ENCODE results near the gene CRYM.
"Not testable (repeated sequence)": the region's sequence is repeated elsewhere in the genome, so short reads cannot be mapped to it uniquely, and the experiment has no call there.

The CRYM gene

DNA sequence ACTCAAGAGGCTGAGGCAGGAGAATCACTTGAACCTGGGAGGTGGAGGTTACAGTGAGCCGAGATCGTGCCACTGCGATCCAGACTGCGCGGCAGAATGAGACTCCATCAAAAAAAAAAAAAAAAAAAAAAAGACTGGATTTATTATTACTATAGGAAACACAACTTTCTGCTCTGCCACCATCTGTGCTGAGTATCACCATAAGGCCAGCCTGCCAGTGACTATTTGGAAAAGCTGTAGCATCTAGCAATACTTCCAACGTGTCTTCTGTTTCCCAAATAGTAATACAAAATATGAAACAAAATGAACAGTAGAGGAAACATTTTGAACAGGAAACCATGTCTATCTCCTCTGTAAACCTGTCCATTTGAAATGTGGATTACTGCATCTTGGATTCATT, 43.6 kb upstream of the CRYM start:
- Histone ChIP-seq H3K9me3 (ENCODE audit: severe bottlenecking) (no peaks in the 10 kb centered on the region), H3K27ac (ENCODE audit: poor library complexity, severe bottlenecking) (no peak overlapping the region), H3K27me3 (ENCODE audit: insufficient read depth, poor library complexity, severe bottlenecking) (no peaks in the 10 kb centered on the region), H3K4me1 (ENCODE audit: insufficient read depth, poor library complexity, severe bottlenecking) (no peaks in the 10 kb centered on the region), H3K36me3 (ENCODE audit: low read depth) (no peaks in the 10 kb centered on the region), H3K4me3 (ENCODE audit: severe bottlenecking) (no peak overlapping the region)
- DNase-seq (ENCODE audit: low spot score) (no peak), ATAC-seq (ENCODE audit: low read depth) (no peak)
- TF ChIP-seq, protein P1, sequence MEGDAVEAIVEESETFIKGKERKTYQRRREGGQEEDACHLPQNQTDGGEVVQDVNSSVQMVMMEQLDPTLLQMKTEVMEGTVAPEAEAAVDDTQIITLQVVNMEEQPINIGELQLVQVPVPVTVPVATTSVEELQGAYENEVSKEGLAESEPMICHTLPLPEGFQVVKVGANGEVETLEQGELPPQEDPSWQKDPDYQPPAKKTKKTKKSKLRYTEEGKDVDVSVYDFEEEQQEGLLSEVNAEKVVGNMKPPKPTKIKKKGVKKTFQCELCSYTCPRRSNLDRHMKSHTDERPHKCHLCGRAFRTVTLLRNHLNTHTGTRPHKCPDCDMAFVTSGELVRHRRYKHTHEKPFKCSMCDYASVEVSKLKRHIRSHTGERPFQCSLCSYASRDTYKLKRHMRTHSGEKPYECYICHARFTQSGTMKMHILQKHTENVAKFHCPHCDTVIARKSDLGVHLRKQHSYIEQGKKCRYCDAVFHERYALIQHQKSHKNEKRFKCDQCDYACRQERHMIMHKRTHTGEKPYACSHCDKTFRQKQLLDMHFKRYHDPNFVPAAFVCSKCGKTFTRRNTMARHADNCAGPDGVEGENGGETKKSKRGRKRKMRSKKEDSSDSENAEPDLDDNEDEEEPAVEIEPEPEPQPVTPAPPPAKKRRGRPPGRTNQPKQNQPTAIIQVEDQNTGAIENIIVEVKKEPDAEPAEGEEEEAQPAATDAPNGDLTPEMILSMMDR (IDR thresholded peaks at IDR 0.05; ENCODE audit: poor library complexity, severe bottlenecking), result no peak

DNA sequence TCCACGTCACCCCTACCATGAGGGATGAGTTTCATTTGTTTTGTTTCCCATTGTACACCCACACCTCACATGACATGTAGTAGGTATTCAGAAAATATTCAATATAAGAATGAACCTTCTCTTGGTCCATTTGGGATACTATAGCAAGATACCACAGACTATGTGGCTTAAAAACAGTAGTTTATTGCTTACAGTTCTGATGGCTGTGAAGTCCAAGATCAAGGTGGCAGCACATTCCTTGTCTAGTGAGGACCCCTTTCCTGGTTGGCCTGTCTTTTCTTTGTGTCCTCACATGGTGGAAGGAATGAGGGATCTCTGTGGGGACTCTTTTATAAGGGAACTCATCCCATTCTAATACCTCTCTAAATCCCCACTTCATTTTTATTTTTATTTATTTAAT, 36.2 kb upstream of the CRYM start:
- no peak overlapping the region for H3K4me3 ChIP-seq (ENCODE audit: severe bottlenecking)
- no peaks in the 10 kb centered on the region for H3K27me3 ChIP-seq (ENCODE audit: insufficient read depth, poor library complexity, severe bottlenecking)
- no peak overlapping the region for H3K27ac ChIP-seq (ENCODE audit: poor library complexity, severe bottlenecking)
- TF ChIP-seq, protein P1 (IDR thresholded peaks at IDR 0.05; ENCODE audit: poor library complexity, severe bottlenecking), result no peak
- no peaks in the 10 kb centered on the region for H3K36me3 ChIP-seq (ENCODE audit: low read depth)
- DNase-seq (ENCODE audit: low spot score) (no peak), ATAC-seq (ENCODE audit: low read depth) (no peak)
- H3K9me3 ChIP-seq (ENCODE audit: severe bottlenecking), result no peaks in the 10 kb centered on the region
- no peaks in the 10 kb centered on the region for H3K4me1 ChIP-seq (ENCODE audit: insufficient read depth, poor library complexity, severe bottlenecking)

DNA sequence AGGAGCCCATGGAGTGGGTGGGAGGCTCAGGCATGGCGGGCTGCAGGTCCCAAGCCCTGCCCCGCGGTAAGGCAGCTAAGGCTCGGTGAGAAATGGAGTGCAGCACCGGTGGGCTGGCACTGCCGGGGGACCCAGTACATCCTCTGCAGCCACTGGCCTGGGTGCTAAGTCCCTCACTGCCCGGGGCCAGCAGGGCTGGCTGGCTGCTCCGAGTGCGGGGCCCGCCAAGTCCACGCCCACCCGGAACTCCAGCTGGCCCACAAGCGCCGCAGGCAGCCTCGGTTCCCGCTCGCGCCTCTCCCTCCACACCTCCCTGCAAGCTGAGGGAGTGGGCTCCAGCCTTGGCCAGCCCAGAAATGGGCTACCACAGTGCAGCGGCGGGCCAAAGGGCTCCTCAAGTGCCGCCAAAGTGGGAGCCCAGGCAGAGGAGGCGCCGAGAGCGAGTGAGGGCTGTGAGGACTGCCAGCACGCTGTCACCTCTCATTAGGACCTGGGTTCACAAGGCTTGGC, 34.8 kb upstream of the CRYM start:
- H3K4me1 ChIP-seq (ENCODE audit: insufficient read depth, poor library complexity, severe bottlenecking); H3K4me3 ChIP-seq (ENCODE audit: severe bottlenecking); H3K36me3 ChIP-seq (ENCODE audit: low read depth); H3K9me3 ChIP-seq (ENCODE audit: severe bottlenecking); H3K27me3 ChIP-seq (ENCODE audit: insufficient read depth, poor library complexity, severe bottlenecking); H3K27ac ChIP-seq (ENCODE audit: poor library complexity, severe bottlenecking); ATAC-seq (ENCODE audit: low read depth); DNase-seq (ENCODE audit: low spot score): not testable (repeated sequence)

DNA sequence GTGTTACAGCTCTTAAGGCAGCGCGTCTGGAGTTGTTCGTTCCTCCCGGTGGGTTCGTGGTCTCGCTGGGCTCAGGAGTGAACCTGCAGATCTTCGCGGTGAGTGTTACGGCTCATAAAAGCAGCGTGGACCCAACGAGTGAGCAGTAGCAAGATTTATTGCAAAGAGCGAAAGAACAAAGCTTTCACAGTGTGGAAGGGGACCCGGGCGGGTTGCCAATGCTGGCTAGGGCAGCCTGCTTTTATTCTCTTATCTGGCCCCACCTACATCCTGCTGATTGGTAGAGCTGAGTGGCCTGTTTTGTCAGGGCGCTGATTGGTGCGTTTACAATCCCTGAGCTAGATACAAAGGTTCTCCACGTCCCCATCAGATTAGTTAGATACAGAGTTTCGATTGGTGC, 34.0 kb upstream of the CRYM start:
- H3K4me3 ChIP-seq (ENCODE audit: severe bottlenecking); H3K9me3 ChIP-seq (ENCODE audit: severe bottlenecking); DNase-seq (ENCODE audit: low spot score); H3K4me1 ChIP-seq (ENCODE audit: insufficient read depth, poor library complexity, severe bottlenecking); H3K36me3 ChIP-seq (ENCODE audit: low read depth); H3K27ac ChIP-seq (ENCODE audit: poor library complexity, severe bottlenecking); ATAC-seq (ENCODE audit: low read depth); H3K27me3 ChIP-seq (ENCODE audit: insufficient read depth, poor library complexity, severe bottlenecking): not testable (repeated sequence)

DNA sequence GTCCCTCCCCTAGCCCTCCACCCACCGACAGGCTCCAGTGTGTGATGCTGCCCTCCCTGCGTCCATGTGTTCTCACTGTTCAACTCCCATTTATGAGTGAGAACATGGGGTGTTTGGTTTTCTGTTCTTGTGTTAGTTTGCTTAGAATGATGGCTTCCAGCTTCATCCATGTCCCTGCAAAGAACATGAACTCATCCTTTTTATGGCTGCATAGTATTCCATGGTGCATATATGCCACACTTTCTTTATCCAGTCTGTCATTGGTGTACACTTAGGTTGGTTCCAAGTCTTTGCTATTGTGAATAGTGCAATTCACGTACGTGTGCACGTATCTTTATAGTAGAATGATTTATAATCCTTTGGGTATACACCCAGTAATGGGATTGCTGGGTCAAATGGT, 28.6 kb upstream of the CRYM start:
- peaks cover 17% of the 10 kb centered on the region for H3K4me1 ChIP-seq (ENCODE audit: insufficient read depth, poor library complexity, severe bottlenecking)
- not testable (repeated sequence) for ATAC-seq (ENCODE audit: low read depth); H3K27me3 ChIP-seq (ENCODE audit: insufficient read depth, poor library complexity, severe bottlenecking); H3K4me3 ChIP-seq (ENCODE audit: severe bottlenecking); DNase-seq (ENCODE audit: low spot score); H3K9me3 ChIP-seq (ENCODE audit: severe bottlenecking); H3K36me3 ChIP-seq (ENCODE audit: low read depth); H3K27ac ChIP-seq (ENCODE audit: poor library complexity, severe bottlenecking)

DNA sequence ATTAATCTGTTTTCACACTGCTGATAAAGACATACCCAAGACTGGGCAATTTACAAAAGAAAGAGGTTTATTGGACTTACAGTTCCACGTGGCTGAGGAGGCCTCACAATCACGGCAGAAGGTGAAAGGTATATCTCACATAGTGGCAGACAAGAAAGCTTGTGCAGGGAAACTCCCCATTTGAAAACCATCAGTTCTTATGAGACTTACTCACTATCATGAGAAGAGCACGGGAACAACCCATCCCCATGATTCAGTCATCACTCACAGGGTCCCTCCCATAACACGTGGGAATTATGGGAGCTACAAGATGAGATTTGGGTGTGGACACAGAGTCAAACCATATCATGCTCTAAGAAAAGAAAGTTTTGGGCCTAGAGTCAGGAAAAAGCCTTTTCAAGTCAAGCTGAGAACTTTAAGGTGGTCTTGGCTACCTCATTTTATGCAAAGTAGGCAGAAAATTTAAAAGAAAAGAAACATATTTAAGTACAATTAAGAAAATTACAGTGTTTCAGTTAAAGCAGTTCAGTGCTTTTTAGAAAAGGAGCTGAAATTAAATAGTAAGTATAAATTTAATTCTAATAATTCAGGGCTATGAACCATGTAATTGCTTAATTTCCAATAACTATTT, 24.9 kb upstream of the CRYM start:
- DNase-seq (ENCODE audit: low spot score), result no peak
- Histone ChIP-seq H3K9me3 (ENCODE audit: severe bottlenecking) (no peaks in the 10 kb centered on the region), H3K36me3 (ENCODE audit: low read depth) (no peaks in the 10 kb centered on the region), H3K4me3 (ENCODE audit: severe bottlenecking) (peak overlapping the region; percentile 47), H3K4me1 (ENCODE audit: insufficient read depth, poor library complexity, severe bottlenecking) (peaks cover 20% of the 10 kb centered on the region), H3K27ac (ENCODE audit: poor library complexity, severe bottlenecking) (peak overlapping the region; percentile 74), H3K27me3 (ENCODE audit: insufficient read depth, poor library complexity, severe bottlenecking) (no peaks in the 10 kb centered on the region)
- TF ChIP-seq, protein P1 (IDR thresholded peaks at IDR 0.05; ENCODE audit: poor library complexity, severe bottlenecking), result no peak
- peak; percentile 49 for ATAC-seq (ENCODE audit: low read depth)

Data from RWPE2 (cell line).